GM23338 (cell line): ENCODE data around the gene LRP1B. TPM values are rescaled to one million over a fixed set of nuclear protein-coding genes. Genes with fewer than 3 reads are reported as not detected.

ENCODE experiments used
- ATAC-seq: fragments of 200-7000 bp; cut with Tn5 transposase; 3 replicates; pipeline ENCODE4 v1.9.1; 2020
- DNase-seq: peaks from one replicate; pipeline ENCODE4 v3.0.0-alpha.2; 2015; ENCODE audit warnings: low spot score
- H2AFZ ChIP-seq: fragments of 200-600 bp; sonication (generic); 2 replicates; pipeline ENCODE4 v1.8.0; 2016; ENCODE audit warnings: antibody characterized with exemption, mild to moderate bottlenecking, moderate library complexity
- H3F3A ChIP-seq: fragments of 200-600 bp; sonication (generic); replicated peaks from 2 replicates; pipeline ENCODE4 v1.8.0; 2017; ENCODE audit warnings: antibody characterized with exemption, mixed run types, low read depth
- H3K27ac ChIP-seq: fragments of 200-600 bp; sonication (generic); 2 replicates; pipeline ENCODE4 v1.6.1; 2016; ENCODE audit warnings: low read depth
- H3K27me3 ChIP-seq: fragments of 200-600 bp; sonication (generic); 2 replicates; pipeline ENCODE4 v1.8.0; 2016; ENCODE audit warnings: mild to moderate bottlenecking, mixed run types, moderate library complexity; ENCODE audit not compliant: insufficient read depth
- H3K36me3 ChIP-seq: fragments of 200-600 bp; sonication (generic); 2 replicates; pipeline ENCODE4 v1.8.0; 2016; ENCODE audit warnings: mild to moderate bottlenecking; ENCODE audit not compliant: insufficient read depth
- H3K4me1 ChIP-seq: fragments of 200-600 bp; sonication (generic); 2 replicates; pipeline ENCODE4 v1.8.0; 2016; ENCODE audit warnings: mild to moderate bottlenecking, moderate library complexity; ENCODE audit not compliant: insufficient read depth
- H3K4me2 ChIP-seq: fragments of 200-600 bp; sonication (generic); 2 replicates; pipeline ENCODE4 v1.7.1; 2017; ENCODE audit warnings: mixed run types
- H3K4me3 ChIP-seq: fragments of 200-600 bp; sonication (generic); 2 replicates; pipeline ENCODE4 v1.6.1; 2016; ENCODE audit warnings: mixed run types
- H3K79me2 ChIP-seq: fragments of 200-600 bp; sonication (generic); replicated peaks from 2 replicates; pipeline ENCODE4 v1.8.0; 2017; ENCODE audit warnings: mild to moderate bottlenecking; ENCODE audit not compliant: insufficient read depth
- H3K9me2 ChIP-seq: fragments of 200-600 bp; sonication (generic); 2 replicates; pipeline ENCODE4 v1.8.0; 2017; ENCODE audit not compliant: insufficient read depth
- H4K20me1 ChIP-seq: fragments of 200-600 bp; sonication (generic); replicated peaks from 2 replicates; pipeline ENCODE4 v1.8.0; 2017; ENCODE audit warnings: mild to moderate bottlenecking; ENCODE audit not compliant: insufficient read depth
- H3K27ac Mint-ChIP-seq: 2 replicates; pipeline ENCODE4 v1.8.0; 2020; ENCODE audit warnings: inconsistent platforms, mild to moderate bottlenecking, moderate library complexity, mixed read lengths
- H3K27me3 Mint-ChIP-seq: 3 replicates; pipeline ENCODE4 v1.8.0; 2022; ENCODE audit warnings: low read depth, mild to moderate bottlenecking, moderate library complexity, mixed read lengths, inconsistent platforms; ENCODE audit not compliant: insufficient read depth, poor library complexity
- H3K36me3 Mint-ChIP-seq: 3 replicates; pipeline ENCODE4 v1.8.0; 2021; ENCODE audit warnings: low read depth, mild to moderate bottlenecking, inconsistent platforms, moderate library complexity, mixed read lengths
- H3K4me1 Mint-ChIP-seq: 3 replicates; pipeline ENCODE4 v1.8.0; 2020; ENCODE audit warnings: mild to moderate bottlenecking, inconsistent platforms, mixed read lengths
- H3K4me3 Mint-ChIP-seq: 3 replicates; pipeline ENCODE4 v1.8.0; 2021; ENCODE audit warnings: moderate library complexity, mild to moderate bottlenecking, inconsistent platforms, mixed read lengths
- H3K9me3 Mint-ChIP-seq: 3 replicates; pipeline ENCODE4 v1.8.0; 2020; ENCODE audit warnings: moderate library complexity, mild to moderate bottlenecking, inconsistent platforms, mixed read lengths
- CREB1 ChIP-seq: fragments of 250-450 bp; sonication (Bioruptor Pico); IDR thresholded peaks from 2 replicates; pipeline ENCODE4 v1.5.0; 2020; ENCODE audit warnings: low read depth, mild to moderate bottlenecking, moderate library complexity
- CTCF ChIP-seq, 2 experiments: fragments of 200-600 bp in 1 of 2; sonication (generic) in 1 of 2; conservative IDR thresholded peaks; 2 replicates each; pipeline versions ENCODE4 v1.5.1 to v1.6.1; 2016 to 2017; ENCODE audit warnings: antibody characterized with exemption in 2 of 2, low read depth in 2 of 2, mild to moderate bottlenecking in 2 of 2, moderate library complexity in 1 of 2
- ETS1 ChIP-seq: IDR thresholded peaks from 2 replicates; pipeline ENCODE4 v1.6.1; 2016; ENCODE audit warnings: antibody characterized with exemption
- EZH2 ChIP-seq: fragments of 200-600 bp; sonication (generic); IDR thresholded peaks from one replicate; pipeline ENCODE4 v1.8.0; 2017; ENCODE audit warnings: antibody characterized with exemption, mild to moderate bottlenecking, low read depth; ENCODE audit not compliant: unreplicated experiment
- EZH2phosphoT487 ChIP-seq: fragments of 200-600 bp; sonication (generic); IDR thresholded peaks from one replicate; pipeline ENCODE4 v1.8.1; 2018; ENCODE audit warnings: antibody characterized with exemption; ENCODE audit not compliant: unreplicated experiment
- JUNB ChIP-seq: IDR thresholded peaks from one replicate; pipeline ENCODE4 v1.6.1; 2016; ENCODE audit warnings: antibody characterized with exemption; ENCODE audit not compliant: unreplicated experiment
- NANOG ChIP-seq: IDR thresholded peaks from 2 replicates; pipeline ENCODE4 v1.6.1; 2016; ENCODE audit warnings: antibody characterized with exemption, borderline replicate concordance
- POLR2AphosphoS5 ChIP-seq: IDR thresholded peaks from 2 replicates; pipeline ENCODE4 v1.6.1; 2016; ENCODE audit warnings: antibody characterized with exemption, low read depth
- REST ChIP-seq: IDR thresholded peaks from one replicate; pipeline ENCODE4 v1.6.1; 2018; ENCODE audit warnings: antibody characterized with exemption; ENCODE audit not compliant: unreplicated experiment
- STAT1 ChIP-seq: IDR thresholded peaks from one replicate; pipeline ENCODE4 v1.6.1; 2016; ENCODE audit warnings: antibody characterized with exemption; ENCODE audit not compliant: unreplicated experiment
- ZNF114 ChIP-seq: fragments of 250-450 bp; sonication (Bioruptor Pico); IDR thresholded peaks from 2 replicates; pipeline ENCODE4 v1.5.0; 2020; ENCODE audit warnings: mild to moderate bottlenecking, moderate library complexity
- ZNF331 ChIP-seq: fragments of 250-450 bp; sonication (Bioruptor Pico); IDR thresholded peaks from 2 replicates; pipeline ENCODE4 v1.5.0; 2020; ENCODE audit warnings: low read depth, mild to moderate bottlenecking, moderate library complexity
- ZNF462 ChIP-seq: fragments of 250-450 bp; sonication (Bioruptor Pico); IDR thresholded peaks from 2 replicates; pipeline ENCODE4 v1.5.0; 2020; ENCODE audit warnings: mild to moderate bottlenecking, moderate library complexity
- polyA plus RNA-seq: library from polyadenylated mRNA; unstranded; fragments of >200 nt; fragmentation: Nextera tagmentation; extraction: Ambion mirVana; gene quantifications from 2 replicates; pipeline ENCODE4 v1.2.1, GENCODE V29; 2016
- total RNA-seq: library from RNA; depleted of rRNA; stranded (reverse); fragments of >200 nt; shearing (Covaris generic); gene quantifications from 2 replicates; pipeline ENCODE4 v1.2.3, GENCODE V29; 2014

LRP1B gene
- total and polyA plus RNA-seq, 2 experiments from 2014 or later, result 0.15 to 0.97 TPM

- no peak for TF ChIP-seq ZNF114 (CRISPR knock-in tag)
Observed at GRCh38 chr2:141647353-141647752, 483.5 kb downstream of the LRP1B start (continued).

GRCh38 chr2:141641462-141641861 lies 489.4 kb downstream of the LRP1B start:
- ATAC-seq (no peak), DNase-seq (no peak)
- Histone ChIP-seq H3K27me3 (no peaks in the 10 kb centered on the region), H3K27ac (no peak overlapping the region), H3K4me3 (no peak overlapping the region), H3F3A (no peaks in the 10 kb centered on the region), H3K36me3 (no peaks in the 10 kb centered on the region), H3K4me2 (no peak overlapping the region), H3K79me2 (no peaks in the 10 kb centered on the region), H4K20me1 (no peaks in the 10 kb centered on the region), H3K4me1 (no peaks in the 10 kb centered on the region), H2AFZ (no peak overlapping the region), H3K9me2 (no peaks in the 10 kb centered on the region)
- TF ChIP-seq REST (no peak), CTCF (conservative IDR thresholded peaks at IDR 0.05; ENCODE audit: low read depth in 2 of 2) (no peak), ZNF331 (CRISPR knock-in tag) (no peak), ZNF462 (CRISPR knock-in tag) (no peak), STAT1 (no peak), EZH2phosphoT487 (no peak), NANOG (no peak), ZNF114 (CRISPR knock-in tag) (no peak), JUNB (no peak), EZH2 (no peak), POLR2AphosphoS5 (no peak), ETS1 (no peak), CREB1 (CRISPR knock-in tag) (no peak)
- no peaks in the 10 kb centered on the region for H3K36me3 Mint-ChIP-seq
- H3K27ac Mint-ChIP-seq, result no peak overlapping the region
- no peak overlapping the region for H3K4me3 Mint-ChIP-seq
- H3K4me1 Mint-ChIP-seq, result no peaks in the 10 kb centered on the region
- H3K9me3 Mint-ChIP-seq, result no peaks in the 10 kb centered on the region; the same call in 2 of the 3 replicates
- no peaks in the 10 kb centered on the region for H3K27me3 Mint-ChIP-seq
